GM12891 (cell line): ENCODE measurements around the gene GDF11.

Experiments
- POLR2A ChIP-seq: IDR thresholded peaks from 2 replicates; pipeline ENCODE4 v1.6.1; 2011; ENCODE audit warnings: low read depth, low read length, control low read depth
- POLR2AphosphoS5 ChIP-seq: IDR thresholded peaks from 2 replicates; pipeline ENCODE4 v1.6.1; 2011; ENCODE audit warnings: low read depth, low read length, control low read depth
- TAF1 ChIP-seq: IDR thresholded peaks from 2 replicates; pipeline ENCODE4 v1.6.1; 2011; ENCODE audit warnings: low read depth, low read length, control low read depth

GRCh38 chr12:55741931-55742680 is 816 bp upstream of the GDF11 start:
- TF ChIP-seq POLR2A (no peak), TAF1 (no peak), POLR2AphosphoS5 (no peak)
